Ectodermal cell (in vitro differentiated cells): ENCODE data around the gene USP28.
"Not testable (repeated sequence)": the region's sequence is repeated elsewhere in the genome, so short reads cannot be mapped to it uniquely, and the experiment has no call there.

Source experiments
- H3K27ac ChIP-seq: 2 replicates; pipeline ENCODE4 v1.7.0; 2013; ENCODE audit warnings: mild to moderate bottlenecking, low read depth, low read length; ENCODE audit not compliant: insufficient read depth, poor library complexity, severe bottlenecking
- H3K27me3 ChIP-seq: 2 replicates; pipeline ENCODE4 v1.7.0; 2013; ENCODE audit warnings: mild to moderate bottlenecking, low read length; ENCODE audit not compliant: insufficient read depth, control insufficient read depth, poor library complexity, severe bottlenecking
- H3K36me3 ChIP-seq: one replicate; pipeline ENCODE4 v1.7.0; 2013; ENCODE audit warnings: low read length; ENCODE audit not compliant: control insufficient read depth, insufficient read depth
- H3K4me1 ChIP-seq: one replicate; pipeline ENCODE4 v1.7.0; 2013; ENCODE audit warnings: low read length; ENCODE audit not compliant: control insufficient read depth, insufficient read depth
- H3K4me3 ChIP-seq: 2 replicates; pipeline ENCODE4 v1.7.0; 2013; ENCODE audit warnings: low read depth, low read length, control low read depth; ENCODE audit not compliant: insufficient read depth
- H3K9me3 ChIP-seq: 2 replicates; pipeline ENCODE4 v1.7.0; 2013; ENCODE audit warnings: mild to moderate bottlenecking, low read length, moderate library complexity; ENCODE audit not compliant: control insufficient read depth
- WGBS, 2 experiments: methylation state at CpG; one replicate each; pipeline ENCODE4 v1.1.7; 2013; ENCODE audit warnings: missing lambda C conversion rate in 2 of 2; 5-methylcytosine and 5-hydroxymethylcytosine counted together

Gene USP28

GRCh38 chr11:113779496-113779895 is 95.9 kb downstream of the USP28 start, which contains the start of gene CLDN25:
Gene CLDN25, plus strand, starts transcription at chr11:113779796. Its CDS starts 0 bp downstream, at chr11:113779796.
- Histone ChIP-seq H3K4me3 (no peak within 1 kb of the TSS), H3K27me3 (peaks cover 11% of the 10 kb centered on the region), H3K27ac (no peak within 1 kb of the TSS), H3K4me1 (no peaks in the 10 kb centered on the region), H3K9me3 (no peaks in the 10 kb centered on the region), H3K36me3 (no peaks in the 10 kb centered on the region)
- WGBS, 2 experiments, result 88 to 93% methylated on average over 4 of the region's 4 CpGs

DNA sequence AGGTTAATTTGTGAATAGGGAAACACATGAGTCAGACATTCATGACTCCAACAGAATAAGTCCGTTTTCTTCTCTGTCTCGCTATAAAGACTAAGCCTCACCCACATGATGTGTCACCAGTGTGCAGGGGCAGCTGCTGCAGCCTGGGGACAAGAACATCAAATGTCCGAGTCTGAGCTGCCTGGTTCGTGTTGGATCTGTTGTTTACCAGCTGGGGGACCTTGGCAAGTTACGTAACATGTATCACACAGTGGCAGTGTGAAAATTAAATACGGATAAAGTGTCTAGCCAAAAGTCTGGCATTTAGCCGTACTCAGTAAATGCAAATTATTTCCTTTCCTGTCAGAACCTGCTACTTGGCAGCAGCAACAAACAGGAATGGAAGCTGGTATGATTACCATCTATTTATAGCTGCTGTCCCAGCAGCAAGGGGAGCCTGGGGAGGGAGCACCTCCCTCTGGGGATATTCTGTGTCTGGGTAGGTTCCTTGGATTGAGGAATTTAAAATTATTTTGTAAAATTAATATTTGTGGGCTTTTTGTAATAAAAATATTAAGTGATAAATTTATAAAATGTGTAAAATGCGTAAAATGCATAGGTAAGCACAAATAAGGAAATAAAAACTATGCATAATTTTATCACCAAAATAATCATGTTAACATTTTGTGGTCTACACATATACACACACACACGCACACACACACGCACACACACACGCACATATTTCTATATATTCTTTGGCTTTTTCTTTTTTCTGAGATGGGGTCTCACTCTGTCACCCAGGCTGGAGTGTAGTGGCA is 97.1 kb downstream of the USP28 start:
- no peak overlapping the region for H3K27ac ChIP-seq
- WGBS, 2 experiments, result 83 to 92% methylated on average over 10 to 11 of the region's 11 CpGs

GRCh38 chr11:113774174-113774503 is 101.2 kb downstream of the USP28 start:
- H3K36me3 ChIP-seq, result no peaks in the 10 kb centered on the region
- H3K4me1 ChIP-seq, result no peaks in the 10 kb centered on the region
- peak overlapping the region; percentile 80 for H3K4me3 ChIP-seq
- H3K9me3 ChIP-seq, result no peaks in the 10 kb centered on the region
- H3K27me3 ChIP-seq, result peaks cover 7% of the 10 kb centered on the region
- WGBS, 2 experiments, result no CpG with 5 or more reads among the region's 1 CpG
- no peak overlapping the region for H3K27ac ChIP-seq

More for the DNA sequence above, 97.1 kb downstream of the USP28 start:
- Histone ChIP-seq H3K9me3 (no peaks in the 10 kb centered on the region), H3K36me3 (no peaks in the 10 kb centered on the region), H3K4me1 (no peaks in the 10 kb centered on the region), H3K4me3 (no peak overlapping the region), H3K27me3 (peaks cover 11% of the 10 kb centered on the region)

DNA sequence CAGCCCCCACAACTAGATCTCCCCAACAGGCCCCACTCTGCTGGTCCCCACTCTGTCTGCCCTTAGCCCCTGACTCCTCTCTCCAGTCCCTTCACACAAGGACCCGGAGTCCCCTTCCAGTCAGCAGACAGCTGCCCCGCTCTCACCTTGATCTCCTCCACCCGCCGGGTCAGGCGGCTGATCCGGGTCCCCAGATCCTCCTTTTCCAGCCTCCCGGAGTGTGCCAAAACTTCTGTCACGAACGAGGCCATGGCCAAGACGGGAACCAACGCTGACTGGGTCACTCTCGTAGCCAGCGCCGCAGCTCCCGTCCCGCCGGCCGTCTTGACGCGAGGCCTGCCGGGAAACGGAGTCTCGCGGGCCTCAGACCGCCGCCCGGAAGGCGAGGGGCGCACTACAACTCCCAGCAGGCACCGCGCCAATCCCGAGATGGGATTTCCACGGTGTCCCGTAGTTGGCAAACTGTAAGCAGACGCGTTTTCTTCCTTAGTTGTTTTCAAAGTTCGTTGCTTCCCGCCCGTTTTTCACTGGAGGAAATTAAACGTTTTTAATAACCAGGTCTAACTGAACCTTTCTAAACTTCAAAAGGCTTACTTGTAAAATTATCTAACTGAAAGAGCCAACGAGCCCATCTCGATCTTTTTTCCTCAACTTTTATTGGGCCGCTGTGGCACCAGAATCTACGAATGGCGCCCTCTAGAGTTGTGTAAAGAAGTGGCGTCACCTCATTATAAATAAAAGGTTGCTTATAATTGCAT is 101.8 kb downstream of the USP28 start, which contains the start of gene ZW10:
TSS of gene ZW10 (minus strand) at position 277 of the 758 bp plus-strand sequence. CDS start at position 251, 26 bp downstream.
- Histone ChIP-seq H3K9me3 (no peaks in the 10 kb centered on the region), H3K4me1 (no peaks in the 10 kb centered on the region), H3K27me3 (peaks cover 7% of the 10 kb centered on the region), H3K36me3 (no peaks in the 10 kb centered on the region), H3K4me3 (peak within 1 kb of the TSS; percentile 80), H3K27ac (peak within 1 kb of the TSS; percentile 27)
- 0% methylated on average over 42 to 43 of the region's 46 CpGs for WGBS, 2 experiments

GRCh38 chr11:113773092-113773415 is 102.3 kb downstream of the USP28 start:
- WGBS, 2 experiments, result 1 to 2% methylated on average over 10 of the region's 10 CpGs
- peak overlapping the region; percentile 27 for H3K27ac ChIP-seq
- no peaks in the 10 kb centered on the region for H3K36me3 ChIP-seq
- H3K27me3 ChIP-seq, result peaks cover 7% of the 10 kb centered on the region
- H3K9me3 ChIP-seq, result no peaks in the 10 kb centered on the region
- H3K4me3 ChIP-seq, result peak overlapping the region; percentile 80
- no peaks in the 10 kb centered on the region for H3K4me1 ChIP-seq

- Histone ChIP-seq H3K27ac (no peak overlapping the region), H3K9me3 (no peaks in the 10 kb centered on the region), H3K4me3 (no peak overlapping the region), H3K27me3 (peaks cover 7% of the 10 kb centered on the region), H3K36me3 (peaks cover 3% of the 10 kb centered on the region), H3K4me1 (no peaks in the 10 kb centered on the region)
- WGBS, 2 experiments, result 96 to 100% methylated on average over 3 of the region's 3 CpGs
Observed at GRCh38 chr11:113771964-113772363, 103.4 kb downstream of the USP28 start.

DNA sequence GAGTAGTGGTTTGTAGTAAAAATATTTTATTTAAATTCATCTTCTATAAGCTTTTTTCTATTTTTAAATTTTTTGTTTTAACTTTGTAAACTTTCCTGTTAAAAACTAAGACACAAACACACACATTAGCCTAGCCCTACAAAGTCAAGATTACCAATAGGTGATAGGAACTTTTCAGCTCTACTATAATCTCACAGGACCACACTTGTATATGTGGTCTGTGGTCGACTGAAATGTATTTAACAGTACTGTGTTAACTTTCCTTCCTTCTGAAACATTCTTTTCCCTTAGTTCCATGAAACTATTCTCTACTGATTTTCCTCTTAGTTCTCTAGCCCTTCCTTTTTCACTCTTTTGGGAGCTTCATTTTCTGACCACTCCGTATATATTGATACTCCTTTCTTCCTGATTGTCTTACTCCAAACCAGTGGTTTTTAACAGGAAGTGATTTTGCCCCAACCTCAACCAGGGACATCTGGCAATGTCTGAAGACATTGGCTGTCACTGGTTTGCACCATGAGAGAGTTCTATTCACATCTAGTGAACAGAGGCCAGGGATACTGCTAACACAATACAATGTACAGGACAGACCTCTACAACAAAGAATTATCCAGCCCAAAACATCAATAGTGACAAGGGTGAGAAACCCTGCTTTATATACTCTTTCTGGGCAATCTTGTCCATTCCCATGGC is 110.7 kb downstream of the USP28 start:
- Histone ChIP-seq H3K4me1 (no peaks in the 10 kb centered on the region), H3K36me3 (peaks cover 7% of the 10 kb centered on the region), H3K4me3 (no peak overlapping the region), H3K27ac (no peak overlapping the region), H3K9me3 (no peaks in the 10 kb centered on the region), H3K27me3 (no peaks in the 10 kb centered on the region)
- 99% methylated on average over 2 of the region's 2 CpGs for WGBS, 2 experiments

- not testable (repeated sequence) for H3K4me3 ChIP-seq, H3K4me1 ChIP-seq, H3K27me3 ChIP-seq, H3K27ac ChIP-seq, H3K9me3 ChIP-seq
- peaks cover 16% of the 10 kb centered on the region for H3K36me3 ChIP-seq
- 94% methylated on average over 2 of the region's 2 CpGs; no CpG with 5 or more reads in 1 of the 2 experiments for WGBS, 2 experiments
Observed at GRCh38 chr11:113763040-113763439, 112.3 kb downstream of the USP28 start.

DNA sequence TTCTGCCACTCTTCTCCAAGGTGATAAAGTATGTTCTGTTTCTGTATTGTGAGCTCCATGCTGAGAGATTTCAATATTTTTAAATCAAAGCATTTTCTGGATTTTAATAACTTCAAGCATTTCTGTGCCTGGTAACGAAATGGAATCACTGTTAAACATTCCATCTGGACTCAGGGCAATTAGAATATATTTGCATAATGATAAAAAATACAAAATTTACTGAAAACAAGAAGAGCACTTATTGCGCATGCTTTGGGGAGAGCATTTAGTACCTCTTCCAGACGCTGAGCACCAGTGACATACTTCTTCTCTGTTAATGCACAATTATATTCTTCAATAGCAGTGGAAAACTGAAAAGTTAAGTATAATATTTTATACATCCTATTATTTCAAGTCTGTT is 115.1 kb downstream of the USP28 start:
- no peaks in the 10 kb centered on the region for H3K4me1 ChIP-seq
- no peak overlapping the region for H3K27ac ChIP-seq
- H3K4me3 ChIP-seq, result no peak overlapping the region
- H3K36me3 ChIP-seq, result peaks cover 22% of the 10 kb centered on the region
- WGBS, 2 experiments, result 86 to 100% methylated on average over 1 to 3 of the region's 3 CpGs
- H3K27me3 ChIP-seq, result no peaks in the 10 kb centered on the region
- H3K9me3 ChIP-seq, result no peaks in the 10 kb centered on the region

DNA sequence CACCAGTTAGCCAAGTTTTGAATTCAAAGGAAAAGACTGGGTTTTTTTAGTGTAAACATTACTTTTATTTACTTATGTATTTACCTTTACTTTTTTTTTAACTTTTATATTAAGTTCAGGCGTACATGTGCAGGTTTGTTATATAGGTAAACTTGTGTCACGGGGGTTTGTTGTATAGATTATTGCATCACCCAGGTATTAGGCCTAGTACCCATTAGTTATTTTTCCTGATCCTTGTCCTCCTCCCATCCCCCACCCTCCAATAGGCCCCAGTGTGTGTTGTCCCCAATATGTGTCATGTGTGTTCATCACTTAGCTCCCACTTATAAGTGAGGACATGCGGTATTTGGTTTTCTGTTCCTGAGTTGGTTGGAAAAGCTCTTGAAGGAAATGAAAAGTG is 122.4 kb downstream of the USP28 start:
- H3K9me3 ChIP-seq, result no peaks in the 10 kb centered on the region
- no peaks in the 10 kb centered on the region for H3K27me3 ChIP-seq
- no peak overlapping the region for H3K27ac ChIP-seq
- no peak overlapping the region for H3K4me3 ChIP-seq
- 89 to 100% methylated on average over 1 to 2 of the region's 3 CpGs for WGBS, 2 experiments
- peaks cover 18% of the 10 kb centered on the region for H3K36me3 ChIP-seq
- H3K4me1 ChIP-seq, result no peaks in the 10 kb centered on the region
